K562 (cell line): Measurements from ENCODE around the gene ELP5. TPM values are rescaled to one million over a fixed set of nuclear protein-coding genes. Genes with fewer than 3 reads are reported as not detected.

Experiments used
- MCM3 ChIP-seq: fragments of 450-650 bp; IDR thresholded peaks from 2 replicates; pipeline ENCODE4 v1.6.1; 2016
- MEF2A ChIP-seq: IDR thresholded peaks from 2 replicates; pipeline ENCODE4 v1.6.1; 2011; ENCODE audit warnings: low read depth, mild to moderate bottlenecking, low read length, moderate library complexity; ENCODE audit not compliant: control insufficient read depth
- RBFOX2 ChIP-seq: fragments of 200-400 bp; formaldehyde crosslinking; IDR thresholded peaks from 2 replicates; pipeline ENCODE4 v1.6.1; 2017; ENCODE audit warnings: low read depth, mild to moderate bottlenecking, low read length, moderate library complexity
- RBM17 ChIP-seq: fragments of 200-400 bp; formaldehyde crosslinking; IDR thresholded peaks from 2 replicates; pipeline ENCODE4 v1.6.1; 2017; ENCODE audit warnings: low read depth, mild to moderate bottlenecking, low read length, borderline replicate concordance
- SAP30 ChIP-seq: fragments of 200-600 bp; sonication (generic); IDR thresholded peaks from 2 replicates; pipeline ENCODE4 v1.6.1; 2012; ENCODE audit warnings: borderline replicate concordance, low read depth, mild to moderate bottlenecking, moderate library complexity, low read length, control low read depth, inconsistent platforms; ENCODE audit not compliant: insufficient read depth, poor library complexity, severe bottlenecking
- SLC30A9 ChIP-seq: fragments of 250-450 bp; sonication (Bioruptor Pico); IDR thresholded peaks from 2 replicates; pipeline ENCODE4 v1.8.0; 2022; ENCODE audit warnings: mild to moderate bottlenecking, moderate library complexity
- THRAP3 ChIP-seq: fragments of 450-650 bp; IDR thresholded peaks from 2 replicates; pipeline ENCODE4 v1.6.1; 2016; ENCODE audit warnings: mild to moderate bottlenecking, inconsistent platforms, borderline replicate concordance
- TSC22D4 ChIP-seq: fragments of 450-650 bp; IDR thresholded peaks from 2 replicates; pipeline ENCODE4 v1.6.1; 2016; ENCODE audit warnings: missing genetic modification characterization, missing biosample characterization, control low read depth
- ZBTB17 ChIP-seq: fragments of 450-650 bp; formaldehyde crosslinking; IDR thresholded peaks from 2 replicates; pipeline ENCODE4 v1.4.0; 2020; ENCODE audit warnings: mild to moderate bottlenecking
- ZNF212 ChIP-seq: fragments of 450-650 bp; formaldehyde crosslinking; IDR thresholded peaks from 2 replicates; pipeline ENCODE4 v1.4.0; 2020; ENCODE audit warnings: mild to moderate bottlenecking
- ZNF41 ChIP-seq: fragments of 250-450 bp; sonication (Bioruptor Pico); conservative IDR thresholded peaks from 2 replicates; pipeline ENCODE4 v1.4.0; 2020; ENCODE audit warnings: mild to moderate bottlenecking
- ZZZ3 ChIP-seq: fragments of 450-650 bp; IDR thresholded peaks from 2 replicates; pipeline ENCODE4 v1.6.1; 2016; ENCODE audit warnings: antibody characterized with exemption, mild to moderate bottlenecking, moderate library complexity
- polyA plus RNA-seq, 8 experiments: library from polyadenylated mRNA; depleted of rRNA in 4 of 8; stranded (reverse) in 5 of 8; unstranded in 3 of 8; fragments of >200 nt; fragmentation: Nextera tagmentation in 2 of 8; fragmentation: Illumina TruSeq in 1 of 8; extraction: Ambion mirVana in 2 of 8; extraction: Trizol in 1 of 8; gene quantifications; 2 replicates each; pipeline versions ENCODE4 v1.2.1 to v1.2.3, GENCODE V29; 2011 to 2014; ENCODE audit warnings: inconsistent platforms in 1 of 8, missing spikeins in 1 of 8
- total RNA-seq, 7 experiments: library from RNA; depleted of rRNA in 6 of 7; stranded (reverse); fragments of >200 nt in 6 of 7; fragmentation: Illumina TruSeq in 2 of 7; extraction: Trizol in 2 of 7; gene quantifications; 2 replicates each; pipeline versions ENCODE4 v1.2.1 to v1.2.3, GENCODE V29; 2011 to 2021; ENCODE audit warnings: low replicate concordance in 1 of 7
- TF ChIP-seq, protein P1 (sequence below): fragments of 450-650 bp; IDR thresholded peaks from 2 replicates; pipeline ENCODE4 v1.6.1; 2016; ENCODE audit warnings: mild to moderate bottlenecking, moderate library complexity
- TF ChIP-seq, protein P2 (sequence below), 3 experiments: IDR thresholded peaks in 2 of 3; conservative IDR thresholded peaks in 1 of 3; 2 replicates each; pipeline ENCODE4 v1.5.1; 2011 to 2012; ENCODE audit warnings: low read length in 3 of 3, mild to moderate bottlenecking in 3 of 3, control low read depth in 2 of 3, improper control_type of control experiment in 1 of 3, inconsistent platforms in 1 of 3, low read depth in 1 of 3, mixed read lengths in 1 of 3, moderate library complexity in 1 of 3; ENCODE audit not compliant: insufficient read depth in 2 of 3

ELP5 gene
- total and polyA plus RNA-seq, 9 of the 15 experiments (the other 6 are each of a cell fraction or from before 2014, with no cell fraction given), result 25.7 to 77.9 (median 52.9) TPM

DNA sequence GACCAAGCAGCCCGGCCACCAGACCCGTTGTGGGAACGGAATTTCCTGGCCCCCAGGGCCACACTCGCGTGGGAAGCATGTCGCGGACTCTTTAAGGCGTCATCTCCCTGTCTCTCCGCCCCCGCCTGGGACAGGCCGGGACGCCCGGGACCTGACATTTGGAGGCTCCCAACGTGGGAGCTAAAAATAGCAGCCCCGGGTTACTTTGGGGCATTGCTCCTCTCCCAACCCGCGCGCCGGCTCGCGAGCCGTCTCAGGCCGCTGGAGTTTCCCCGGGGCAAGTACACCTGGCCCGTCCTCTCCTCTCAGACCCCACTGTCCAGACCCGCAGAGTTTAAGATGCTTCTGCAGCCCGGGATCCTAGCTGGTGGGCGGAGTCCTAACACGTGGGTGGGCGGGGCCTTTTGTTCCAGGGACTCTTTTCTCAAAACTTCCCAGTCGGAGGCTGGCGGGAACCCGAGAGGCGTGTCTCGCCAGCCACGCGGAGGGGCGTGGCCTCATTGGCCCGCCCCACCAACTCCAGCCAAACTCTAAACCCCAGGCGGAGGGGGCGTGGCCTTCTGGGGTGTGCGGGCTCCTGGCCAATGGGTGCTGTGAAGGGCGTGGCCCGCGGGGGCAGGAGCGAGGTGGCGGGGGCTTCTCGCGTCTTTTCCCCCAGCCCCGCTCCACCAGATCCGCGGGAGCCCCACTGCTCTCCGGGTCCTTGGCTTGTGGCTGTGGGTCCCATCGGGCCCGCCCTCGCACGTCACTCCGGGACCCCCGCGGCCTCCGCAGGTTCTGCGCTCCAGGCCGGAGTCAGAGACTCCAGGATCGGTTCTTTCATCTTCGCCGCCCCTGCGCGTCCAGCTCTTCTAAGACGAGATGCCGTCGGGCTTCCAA, 29.3 kb downstream of the ELP5 start, which contains the start of gene SLC2A4 (continued):
- TF ChIP-seq, protein P1, sequence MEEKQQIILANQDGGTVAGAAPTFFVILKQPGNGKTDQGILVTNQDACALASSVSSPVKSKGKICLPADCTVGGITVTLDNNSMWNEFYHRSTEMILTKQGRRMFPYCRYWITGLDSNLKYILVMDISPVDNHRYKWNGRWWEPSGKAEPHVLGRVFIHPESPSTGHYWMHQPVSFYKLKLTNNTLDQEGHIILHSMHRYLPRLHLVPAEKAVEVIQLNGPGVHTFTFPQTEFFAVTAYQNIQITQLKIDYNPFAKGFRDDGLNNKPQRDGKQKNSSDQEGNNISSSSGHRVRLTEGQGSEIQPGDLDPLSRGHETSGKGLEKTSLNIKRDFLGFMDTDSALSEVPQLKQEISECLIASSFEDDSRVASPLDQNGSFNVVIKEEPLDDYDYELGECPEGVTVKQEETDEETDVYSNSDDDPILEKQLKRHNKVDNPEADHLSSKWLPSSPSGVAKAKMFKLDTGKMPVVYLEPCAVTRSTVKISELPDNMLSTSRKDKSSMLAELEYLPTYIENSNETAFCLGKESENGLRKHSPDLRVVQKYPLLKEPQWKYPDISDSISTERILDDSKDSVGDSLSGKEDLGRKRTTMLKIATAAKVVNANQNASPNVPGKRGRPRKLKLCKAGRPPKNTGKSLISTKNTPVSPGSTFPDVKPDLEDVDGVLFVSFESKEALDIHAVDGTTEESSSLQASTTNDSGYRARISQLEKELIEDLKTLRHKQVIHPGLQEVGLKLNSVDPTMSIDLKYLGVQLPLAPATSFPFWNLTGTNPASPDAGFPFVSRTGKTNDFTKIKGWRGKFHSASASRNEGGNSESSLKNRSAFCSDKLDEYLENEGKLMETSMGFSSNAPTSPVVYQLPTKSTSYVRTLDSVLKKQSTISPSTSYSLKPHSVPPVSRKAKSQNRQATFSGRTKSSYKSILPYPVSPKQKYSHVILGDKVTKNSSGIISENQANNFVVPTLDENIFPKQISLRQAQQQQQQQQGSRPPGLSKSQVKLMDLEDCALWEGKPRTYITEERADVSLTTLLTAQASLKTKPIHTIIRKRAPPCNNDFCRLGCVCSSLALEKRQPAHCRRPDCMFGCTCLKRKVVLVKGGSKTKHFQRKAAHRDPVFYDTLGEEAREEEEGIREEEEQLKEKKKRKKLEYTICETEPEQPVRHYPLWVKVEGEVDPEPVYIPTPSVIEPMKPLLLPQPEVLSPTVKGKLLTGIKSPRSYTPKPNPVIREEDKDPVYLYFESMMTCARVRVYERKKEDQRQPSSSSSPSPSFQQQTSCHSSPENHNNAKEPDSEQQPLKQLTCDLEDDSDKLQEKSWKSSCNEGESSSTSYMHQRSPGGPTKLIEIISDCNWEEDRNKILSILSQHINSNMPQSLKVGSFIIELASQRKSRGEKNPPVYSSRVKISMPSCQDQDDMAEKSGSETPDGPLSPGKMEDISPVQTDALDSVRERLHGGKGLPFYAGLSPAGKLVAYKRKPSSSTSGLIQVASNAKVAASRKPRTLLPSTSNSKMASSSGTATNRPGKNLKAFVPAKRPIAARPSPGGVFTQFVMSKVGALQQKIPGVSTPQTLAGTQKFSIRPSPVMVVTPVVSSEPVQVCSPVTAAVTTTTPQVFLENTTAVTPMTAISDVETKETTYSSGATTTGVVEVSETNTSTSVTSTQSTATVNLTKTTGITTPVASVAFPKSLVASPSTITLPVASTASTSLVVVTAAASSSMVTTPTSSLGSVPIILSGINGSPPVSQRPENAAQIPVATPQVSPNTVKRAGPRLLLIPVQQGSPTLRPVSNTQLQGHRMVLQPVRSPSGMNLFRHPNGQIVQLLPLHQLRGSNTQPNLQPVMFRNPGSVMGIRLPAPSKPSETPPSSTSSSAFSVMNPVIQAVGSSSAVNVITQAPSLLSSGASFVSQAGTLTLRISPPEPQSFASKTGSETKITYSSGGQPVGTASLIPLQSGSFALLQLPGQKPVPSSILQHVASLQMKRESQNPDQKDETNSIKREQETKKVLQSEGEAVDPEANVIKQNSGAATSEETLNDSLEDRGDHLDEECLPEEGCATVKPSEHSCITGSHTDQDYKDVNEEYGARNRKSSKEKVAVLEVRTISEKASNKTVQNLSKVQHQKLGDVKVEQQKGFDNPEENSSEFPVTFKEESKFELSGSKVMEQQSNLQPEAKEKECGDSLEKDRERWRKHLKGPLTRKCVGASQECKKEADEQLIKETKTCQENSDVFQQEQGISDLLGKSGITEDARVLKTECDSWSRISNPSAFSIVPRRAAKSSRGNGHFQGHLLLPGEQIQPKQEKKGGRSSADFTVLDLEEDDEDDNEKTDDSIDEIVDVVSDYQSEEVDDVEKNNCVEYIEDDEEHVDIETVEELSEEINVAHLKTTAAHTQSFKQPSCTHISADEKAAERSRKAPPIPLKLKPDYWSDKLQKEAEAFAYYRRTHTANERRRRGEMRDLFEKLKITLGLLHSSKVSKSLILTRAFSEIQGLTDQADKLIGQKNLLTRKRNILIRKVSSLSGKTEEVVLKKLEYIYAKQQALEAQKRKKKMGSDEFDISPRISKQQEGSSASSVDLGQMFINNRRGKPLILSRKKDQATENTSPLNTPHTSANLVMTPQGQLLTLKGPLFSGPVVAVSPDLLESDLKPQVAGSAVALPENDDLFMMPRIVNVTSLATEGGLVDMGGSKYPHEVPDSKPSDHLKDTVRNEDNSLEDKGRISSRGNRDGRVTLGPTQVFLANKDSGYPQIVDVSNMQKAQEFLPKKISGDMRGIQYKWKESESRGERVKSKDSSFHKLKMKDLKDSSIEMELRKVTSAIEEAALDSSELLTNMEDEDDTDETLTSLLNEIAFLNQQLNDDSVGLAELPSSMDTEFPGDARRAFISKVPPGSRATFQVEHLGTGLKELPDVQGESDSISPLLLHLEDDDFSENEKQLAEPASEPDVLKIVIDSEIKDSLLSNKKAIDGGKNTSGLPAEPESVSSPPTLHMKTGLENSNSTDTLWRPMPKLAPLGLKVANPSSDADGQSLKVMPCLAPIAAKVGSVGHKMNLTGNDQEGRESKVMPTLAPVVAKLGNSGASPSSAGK, result 0 out of 2 replicates have a peak, but pooled peaks have one; percentile 47
- TF ChIP-seq, protein P2, sequence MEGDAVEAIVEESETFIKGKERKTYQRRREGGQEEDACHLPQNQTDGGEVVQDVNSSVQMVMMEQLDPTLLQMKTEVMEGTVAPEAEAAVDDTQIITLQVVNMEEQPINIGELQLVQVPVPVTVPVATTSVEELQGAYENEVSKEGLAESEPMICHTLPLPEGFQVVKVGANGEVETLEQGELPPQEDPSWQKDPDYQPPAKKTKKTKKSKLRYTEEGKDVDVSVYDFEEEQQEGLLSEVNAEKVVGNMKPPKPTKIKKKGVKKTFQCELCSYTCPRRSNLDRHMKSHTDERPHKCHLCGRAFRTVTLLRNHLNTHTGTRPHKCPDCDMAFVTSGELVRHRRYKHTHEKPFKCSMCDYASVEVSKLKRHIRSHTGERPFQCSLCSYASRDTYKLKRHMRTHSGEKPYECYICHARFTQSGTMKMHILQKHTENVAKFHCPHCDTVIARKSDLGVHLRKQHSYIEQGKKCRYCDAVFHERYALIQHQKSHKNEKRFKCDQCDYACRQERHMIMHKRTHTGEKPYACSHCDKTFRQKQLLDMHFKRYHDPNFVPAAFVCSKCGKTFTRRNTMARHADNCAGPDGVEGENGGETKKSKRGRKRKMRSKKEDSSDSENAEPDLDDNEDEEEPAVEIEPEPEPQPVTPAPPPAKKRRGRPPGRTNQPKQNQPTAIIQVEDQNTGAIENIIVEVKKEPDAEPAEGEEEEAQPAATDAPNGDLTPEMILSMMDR (IDR thresholded peaks at IDR 0.05 in 2 of 3, conservative IDR thresholded peaks at IDR 0.05 in 1 of 3; ENCODE audit: insufficient read depth in 2 of 3, low read depth in 1 of 3, low read length in 3 of 3), result no peak
- TF ChIP-seq RBFOX2 (peak; percentile 56), THRAP3 (no peak), ZZZ3 (no peak), SLC30A9 (CRISPR knock-in tag) (no peak), MCM3 (no peak), ZNF212 (CRISPR knock-in tag) (no peak), RBM17 (no peak), ZNF41 (no peak), MEF2A (peak; percentile 74), ZBTB17 (no peak), TSC22D4 (tag) (no peak), SAP30 (peak; percentile 87)
